Cardiac muscle cell (in vitro differentiated cells and primary cell): ENCODE data around the gene TNC. TPM values are rescaled to one million over a fixed set of nuclear protein-coding genes. Genes with fewer than 3 reads are reported as not detected.

Source experiments
- DNase-seq, 2 donors: peaks; one replicate each; pipeline versions ENCODE4 v3.0.0 to v3.0.0-alpha.2; 2010 to 2017; ENCODE audit warnings: low read depth in 1 of 2, low spot score in 1 of 2
- H3K27ac ChIP-seq: fragments of 200-600 bp; sonication (generic); 2 replicates; pipeline ENCODE4 v1.5.1; 2016
- H3K27me3 ChIP-seq: fragments of 200-600 bp; sonication (generic); 2 replicates; pipeline ENCODE4 v1.6.0; 2016; ENCODE audit warnings: control low read depth
- H3K36me3 ChIP-seq: fragments of 200-600 bp; sonication (generic); 2 replicates; pipeline ENCODE4 v1.5.1; 2016; ENCODE audit warnings: control low read depth
- H3K4me1 ChIP-seq: fragments of 200-600 bp; sonication (generic); 2 replicates; pipeline ENCODE4 v1.8.1; 2017; ENCODE audit warnings: low read depth, mild to moderate bottlenecking, mixed run types
- H3K4me3 ChIP-seq: fragments of 200-600 bp; sonication (generic); 2 replicates; pipeline ENCODE4 v1.5.1; 2016; ENCODE audit warnings: mild to moderate bottlenecking
- H3K9me3 ChIP-seq: fragments of 200-600 bp; sonication (generic); 2 replicates; pipeline ENCODE4 v1.5.1; 2017; ENCODE audit warnings: low read depth, mild to moderate bottlenecking, control low read depth
- CTCF ChIP-seq: IDR thresholded peaks from 2 replicates; pipeline ENCODE4 v1.5.1; 2012; ENCODE audit warnings: low read depth, mild to moderate bottlenecking, low read length
- polyA plus RNA-seq: library from polyadenylated mRNA; unstranded; fragments of >200 nt; fragmentation: Nextera tagmentation; extraction: Ambion mirVana; gene quantifications from 2 replicates; pipeline ENCODE4 v1.2.1, GENCODE V29; 2016
- total RNA-seq: library from RNA; depleted of rRNA; stranded (reverse); fragments of >200 nt; gene quantifications from 2 replicates; pipeline ENCODE4 v1.2.3, GENCODE V29; 2016

TNC gene
- total and polyA plus RNA-seq, 2 experiments from 2014 or later = 23.9 to 29.7 TPM

GRCh38 chr9:115069302-115069701 is 48.7 kb downstream of the TNC start:
- Histone ChIP-seq H3K36me3 (no peaks in the 10 kb centered on the region), H3K9me3 (no peaks in the 10 kb centered on the region), H3K27me3 (no peaks in the 10 kb centered on the region), H3K4me3 (no peak overlapping the region), H3K27ac (no peak overlapping the region), H3K4me1 (peaks cover 11% of the 10 kb centered on the region)
- no peak for TF ChIP-seq CTCF
- no peak for DNase-seq

GRCh38 chr9:115068031-115068430 is 49.9 kb downstream of the TNC start:
- DNase-seq = no peak
- H3K27ac ChIP-seq = no peak overlapping the region
- no peaks in the 10 kb centered on the region for H3K9me3 ChIP-seq
- H3K27me3 ChIP-seq = no peaks in the 10 kb centered on the region
- no peaks in the 10 kb centered on the region for H3K36me3 ChIP-seq
- H3K4me3 ChIP-seq = no peak overlapping the region
- peaks cover 16% of the 10 kb centered on the region for H3K4me1 ChIP-seq
- TF ChIP-seq CTCF = no peak

GRCh38 chr9:115063058-115063845 is 54.7 kb downstream of the TNC start:
- no peaks in the 10 kb centered on the region for H3K9me3 ChIP-seq
- H3K36me3 ChIP-seq = no peaks in the 10 kb centered on the region
- DNase-seq = peak in 1 of 2 donors; percentile 25
- no peak for TF ChIP-seq CTCF
- no peak overlapping the region for H3K4me3 ChIP-seq
- no peaks in the 10 kb centered on the region for H3K27me3 ChIP-seq
- peaks cover 16% of the 10 kb centered on the region for H3K4me1 ChIP-seq
- H3K27ac ChIP-seq = no peak overlapping the region

GRCh38 chr9:115058684-115059315 is 59.2 kb downstream of the TNC start:
- Histone ChIP-seq H3K27me3 (no peaks in the 10 kb centered on the region), H3K4me1 (peaks cover 8% of the 10 kb centered on the region), H3K27ac (no peak overlapping the region), H3K4me3 (no peak overlapping the region), H3K9me3 (no peaks in the 10 kb centered on the region), H3K36me3 (no peaks in the 10 kb centered on the region)
- TF ChIP-seq CTCF = no peak
- DNase-seq = peak in 1 of 2 donors; percentile 76

- DNase-seq = no peak
- H3K36me3 ChIP-seq = no peaks in the 10 kb centered on the region
- H3K27ac ChIP-seq = no peak overlapping the region
- no peaks in the 10 kb centered on the region for H3K9me3 ChIP-seq
- peaks cover 8% of the 10 kb centered on the region for H3K4me1 ChIP-seq
- H3K27me3 ChIP-seq = no peaks in the 10 kb centered on the region
- no peak overlapping the region for H3K4me3 ChIP-seq
- TF ChIP-seq CTCF = no peak
These were observed 59.8 kb downstream of the TNC start for GRCh38 chr9:115058175-115058574.
